Activated CD4-positive, alpha-beta T cell treated with anti-CD3 and anti-CD28 coated beads, Interleukin-2, amount 50 U/mL, for 1 hour (primary cell): ENCODE measurements around the gene OR6S1.
"Not testable (repeated sequence)": the region's sequence is repeated elsewhere in the genome, so short reads cannot be mapped to it uniquely, and the experiment has no call there.

Experiments
- DNase-seq: peaks from one replicate; pipeline ENCODE4 v3.0.0-alpha.2; 2020

OR6S1 gene

GRCh38 chr14:20667957-20668356 lies 26.5 kb upstream of the OR6S1 start:
- DNase-seq, result no peak

- DNase-seq, result not testable (repeated sequence)
These were observed 25.0 kb upstream of the OR6S1 start for GRCh38 chr14:20666400-20666961.

GRCh38 chr14:20662968-20663732 lies 21.7 kb upstream of the OR6S1 start:
- peak; percentile 76 for DNase-seq

- DNase-seq, result no peak
These were observed 19.7 kb upstream of the OR6S1 start for GRCh38 chr14:20661197-20661596.

DNA sequence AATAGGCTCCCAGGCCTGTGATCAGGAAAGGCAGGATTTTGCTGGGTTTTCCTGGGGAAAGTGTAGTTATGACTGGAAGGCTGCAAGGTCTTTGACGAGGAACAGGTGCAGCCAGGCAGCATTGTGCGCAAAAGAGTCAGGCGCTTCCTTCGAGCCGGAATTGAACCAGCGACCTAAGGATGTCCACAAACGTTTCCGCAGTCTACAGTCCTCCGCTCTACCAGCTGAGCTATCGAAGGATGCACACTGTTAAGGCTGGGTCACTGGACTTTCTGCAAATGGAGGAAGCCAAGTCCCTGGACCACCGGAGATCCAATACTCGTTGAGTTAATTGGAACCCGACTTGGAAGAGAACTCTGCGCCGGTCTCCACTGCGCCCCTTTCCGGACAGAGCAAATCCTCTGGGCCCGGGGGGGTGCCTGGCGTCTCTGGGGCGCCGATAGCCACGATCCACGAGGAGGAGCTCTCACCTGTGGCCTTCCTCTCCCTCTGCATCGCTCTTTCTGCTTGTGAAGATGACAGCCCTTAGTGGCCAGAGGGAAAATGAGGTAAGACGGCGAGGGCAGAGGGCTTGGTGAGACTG lies 18.4 kb upstream of the OR6S1 start:
- DNase-seq, result no peak

GRCh38 chr14:20659336-20659735 lies 17.8 kb upstream of the OR6S1 start:
- no peak for DNase-seq

GRCh38 chr14:20658246-20658645 lies 16.8 kb upstream of the OR6S1 start:
- no peak for DNase-seq

- DNase-seq, result peak; percentile 34
These were observed 16.0 kb upstream of the OR6S1 start for GRCh38 chr14:20657216-20658211.

DNA sequence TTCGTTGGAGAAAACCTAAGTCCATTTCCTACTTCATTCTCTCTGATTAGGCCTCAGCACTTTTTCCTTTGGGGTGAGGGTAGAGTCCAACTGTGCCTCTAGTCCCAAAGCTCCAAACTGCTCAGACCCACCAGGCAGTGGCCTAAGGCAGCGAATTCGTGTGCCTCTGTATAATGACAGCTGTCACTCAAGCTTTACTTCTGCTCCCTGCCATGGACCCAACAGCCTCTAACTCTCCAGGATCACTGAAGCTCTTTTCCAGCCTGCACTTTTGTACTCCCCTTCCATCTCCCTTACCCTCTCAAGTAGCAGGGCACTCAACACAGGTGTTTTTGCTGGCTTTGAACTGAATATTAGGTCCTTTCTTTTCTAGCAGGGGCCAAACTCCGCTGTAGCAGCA lies 14.8 kb upstream of the OR6S1 start:
- DNase-seq, result no peak

- no peak for DNase-seq
These were observed 14.4 kb upstream of the OR6S1 start for GRCh38 chr14:20655851-20656250.

DNA sequence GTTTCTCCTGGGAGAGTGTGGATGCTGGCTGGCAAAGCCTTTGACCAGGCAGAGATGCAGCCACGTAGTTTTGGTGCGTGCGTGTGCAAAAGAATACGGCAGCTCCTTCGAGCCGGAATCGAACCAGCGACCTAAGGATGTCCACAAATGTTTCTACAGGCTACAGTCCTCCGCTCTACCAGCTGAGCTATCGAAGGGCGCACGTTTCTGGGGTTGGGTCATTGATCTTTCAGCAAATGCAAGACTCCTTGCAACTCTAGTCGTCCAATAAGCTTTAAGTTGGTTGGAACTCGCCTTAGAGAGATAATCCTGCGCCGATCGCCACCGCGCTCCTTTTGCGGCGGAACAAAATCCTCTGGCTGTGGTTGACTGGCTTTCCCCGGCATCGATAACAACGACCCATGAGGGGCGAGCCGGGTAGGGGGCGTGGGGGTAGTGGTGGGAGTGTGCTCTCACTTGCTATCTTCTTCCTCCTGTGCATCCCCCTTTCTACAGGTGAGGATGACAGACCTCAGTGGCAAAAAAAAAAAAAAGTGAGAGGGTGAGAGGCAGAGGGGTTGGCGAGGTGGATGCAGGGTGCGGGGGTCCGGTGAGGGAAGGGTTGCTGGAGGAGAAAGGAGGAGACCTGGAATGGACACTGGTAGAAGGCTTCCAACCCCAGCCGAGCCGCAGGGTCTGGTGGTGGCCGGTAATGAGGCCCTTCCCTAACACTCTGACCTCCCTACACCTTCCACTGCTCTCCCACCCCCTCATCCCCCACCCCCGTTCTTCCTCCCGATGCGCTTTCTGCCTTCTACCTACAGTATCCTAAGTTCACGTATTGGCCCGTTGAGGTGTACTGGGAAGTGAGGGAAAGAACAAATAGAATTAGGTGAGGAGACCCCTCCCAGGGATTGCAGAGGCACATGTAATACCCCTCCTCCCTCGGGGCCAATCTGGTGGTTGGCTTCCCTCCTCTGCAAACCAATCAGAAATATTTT lies 11.8 kb upstream of the OR6S1 start:
- peak; percentile 41 for DNase-seq

GRCh38 chr14:20645481-20645880 lies 4.0 kb upstream of the OR6S1 start:
- DNase-seq, result no peak

DNA sequence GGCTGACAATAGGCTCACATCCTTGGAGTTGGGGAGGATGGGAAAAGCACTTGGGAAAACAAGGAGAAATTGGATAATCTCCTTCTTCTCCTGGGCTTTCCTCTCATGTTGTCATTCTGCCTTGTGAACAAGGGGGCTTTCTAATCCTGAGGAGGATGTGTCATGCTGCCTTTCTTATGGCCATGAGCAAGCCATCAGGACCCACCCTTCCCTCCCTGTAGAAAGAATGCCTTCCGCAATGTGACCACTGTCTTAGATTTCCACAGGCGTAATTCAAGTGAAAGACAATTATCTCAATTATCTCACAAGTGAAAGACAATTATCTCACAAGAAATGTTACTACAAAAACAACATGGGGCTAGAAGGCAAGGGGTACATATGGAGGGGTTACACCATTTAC lies 3.0 kb upstream of the OR6S1 start:
- no peak for DNase-seq

GRCh38 chr14:20642755-20643154 lies 1.3 kb upstream of the OR6S1 start:
- DNase-seq, result not testable (repeated sequence)

- DNase-seq, result no peak
These were observed 691 bp upstream of the OR6S1 start for GRCh38 chr14:20642182-20642581.

GRCh38 chr14:20632831-20633691 lies 8.4 kb downstream of the OR6S1 start:
- peak; percentile 38 for DNase-seq

GRCh38 chr14:20632448-20632830 lies 9.1 kb downstream of the OR6S1 start:
- DNase-seq, result no peak

DNA sequence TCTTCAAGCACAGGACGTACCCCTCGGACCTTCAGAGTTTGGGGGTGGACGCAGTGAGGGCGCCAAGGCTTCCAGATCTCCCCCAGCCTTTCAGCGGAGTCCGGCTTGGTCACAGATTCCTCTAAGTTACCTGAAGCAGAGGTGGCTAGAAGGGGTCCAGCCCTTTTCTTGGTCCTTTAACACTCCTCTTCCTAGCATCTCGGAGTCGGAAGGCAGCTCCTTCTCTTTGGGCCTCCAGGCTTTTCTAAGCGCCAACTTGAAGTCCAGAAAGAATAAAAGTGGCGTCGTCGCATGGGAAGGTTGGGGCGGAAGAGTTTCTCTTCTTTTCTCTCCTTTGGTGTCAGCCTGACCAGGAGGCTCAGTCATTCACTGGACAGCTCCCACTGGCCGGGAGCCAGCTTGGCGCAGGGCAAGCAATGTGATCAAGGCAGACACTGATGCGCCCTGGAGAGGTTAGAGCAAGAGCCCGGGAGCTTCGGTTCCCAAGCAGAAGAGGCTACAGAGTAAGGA lies 9.6 kb downstream of the OR6S1 start:
- DNase-seq, result no peak

DNA sequence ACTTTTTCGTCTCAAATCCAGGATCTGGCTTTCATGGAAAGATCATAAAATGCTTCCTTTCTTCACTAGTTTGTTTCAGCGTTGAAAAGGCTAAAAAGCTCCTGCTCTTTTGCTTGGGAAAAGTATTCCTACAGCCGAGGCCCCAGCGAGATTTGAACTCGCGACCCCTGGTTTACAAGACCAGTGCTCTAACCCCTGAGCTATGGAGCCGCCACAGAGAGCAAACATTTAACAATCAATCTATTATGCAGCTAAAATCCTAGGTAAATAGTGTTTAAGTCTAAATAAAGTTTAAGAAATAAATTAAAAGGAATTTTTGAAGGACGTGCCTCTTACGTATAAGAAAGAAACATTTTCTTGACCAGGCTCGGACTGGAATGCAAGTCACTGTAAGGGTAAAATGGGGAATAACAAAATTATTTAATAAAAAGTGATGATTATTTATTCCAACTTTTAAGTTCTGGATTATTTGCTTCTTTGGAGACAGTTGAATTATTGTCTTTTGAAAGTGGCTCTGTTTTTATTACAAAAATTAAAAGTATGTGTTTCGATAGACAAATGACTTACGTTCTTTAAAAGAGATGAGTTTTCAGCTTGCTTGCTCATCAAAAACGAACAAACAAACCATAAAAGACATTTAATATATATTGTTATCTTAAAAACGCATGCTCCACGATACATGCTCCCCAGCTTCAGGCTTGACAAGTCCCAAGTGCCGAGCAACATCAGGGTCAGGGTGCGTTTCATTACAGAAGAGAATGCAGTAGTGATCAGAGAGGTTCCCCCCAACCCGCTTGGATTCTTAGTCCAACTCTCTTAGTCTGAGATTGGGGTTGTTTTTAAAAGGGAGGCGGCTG lies 10.2 kb downstream of the OR6S1 start:
- DNase-seq, result peak; percentile 41
